Measurements from ENCODE around the gene ZBTB46.

The ZBTB46 gene

DNA sequence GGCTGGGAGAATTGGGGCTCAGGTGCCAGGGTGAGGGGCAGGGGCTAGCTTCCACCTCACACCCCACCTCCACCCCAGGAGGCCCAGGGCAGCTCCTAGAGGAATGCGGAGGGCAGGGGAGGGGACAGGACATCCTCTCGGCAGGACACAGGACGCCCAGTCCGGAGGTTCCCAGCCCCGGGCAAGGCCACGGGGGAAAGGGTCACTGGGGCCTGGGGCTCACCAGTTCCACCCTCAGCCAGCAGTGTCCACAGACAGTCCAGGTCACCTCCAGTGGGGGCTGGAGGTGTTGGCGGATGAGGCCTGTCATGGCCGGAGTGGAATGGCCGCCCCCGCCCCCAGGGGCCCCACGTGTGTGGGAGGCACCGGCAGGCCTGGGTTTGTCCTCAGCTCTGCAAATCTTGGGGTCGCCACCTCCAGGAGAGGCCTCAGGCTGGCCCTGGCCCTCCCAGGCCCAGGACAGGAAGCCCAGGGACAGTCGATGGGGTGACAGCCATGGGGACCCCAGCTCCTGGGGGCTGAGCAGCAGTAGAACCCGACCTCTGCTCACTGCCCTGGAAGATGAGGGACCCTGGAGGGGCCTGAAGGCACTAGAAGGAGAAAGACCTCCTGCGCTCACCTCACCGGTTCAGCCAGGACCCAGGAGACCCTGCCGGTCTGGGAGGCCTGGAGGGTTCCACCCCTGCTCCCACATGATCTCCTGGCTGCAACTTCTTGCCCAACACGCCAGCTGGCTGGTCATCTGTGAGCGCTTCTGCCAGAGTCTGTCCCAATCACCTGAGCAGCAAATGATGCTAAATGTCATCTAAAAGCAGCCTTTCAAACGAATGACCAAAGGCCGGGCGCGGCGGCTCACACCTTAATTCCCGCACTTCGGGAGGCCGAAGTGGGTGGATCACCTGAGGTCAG, 17.2 kb upstream of the ZBTB46 start:
- TF ChIP-seq, protein P1, sequence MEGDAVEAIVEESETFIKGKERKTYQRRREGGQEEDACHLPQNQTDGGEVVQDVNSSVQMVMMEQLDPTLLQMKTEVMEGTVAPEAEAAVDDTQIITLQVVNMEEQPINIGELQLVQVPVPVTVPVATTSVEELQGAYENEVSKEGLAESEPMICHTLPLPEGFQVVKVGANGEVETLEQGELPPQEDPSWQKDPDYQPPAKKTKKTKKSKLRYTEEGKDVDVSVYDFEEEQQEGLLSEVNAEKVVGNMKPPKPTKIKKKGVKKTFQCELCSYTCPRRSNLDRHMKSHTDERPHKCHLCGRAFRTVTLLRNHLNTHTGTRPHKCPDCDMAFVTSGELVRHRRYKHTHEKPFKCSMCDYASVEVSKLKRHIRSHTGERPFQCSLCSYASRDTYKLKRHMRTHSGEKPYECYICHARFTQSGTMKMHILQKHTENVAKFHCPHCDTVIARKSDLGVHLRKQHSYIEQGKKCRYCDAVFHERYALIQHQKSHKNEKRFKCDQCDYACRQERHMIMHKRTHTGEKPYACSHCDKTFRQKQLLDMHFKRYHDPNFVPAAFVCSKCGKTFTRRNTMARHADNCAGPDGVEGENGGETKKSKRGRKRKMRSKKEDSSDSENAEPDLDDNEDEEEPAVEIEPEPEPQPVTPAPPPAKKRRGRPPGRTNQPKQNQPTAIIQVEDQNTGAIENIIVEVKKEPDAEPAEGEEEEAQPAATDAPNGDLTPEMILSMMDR (IDR thresholded peaks at IDR 0.05; ENCODE audit: low read length, missing control alignments), result no peak
- DNase-seq (ENCODE audit: low read depth), result no peak
- H3K4me3 ChIP-seq (replicated peaks; ENCODE audit: low read depth, low read length), result no peak overlapping the region

DNA sequence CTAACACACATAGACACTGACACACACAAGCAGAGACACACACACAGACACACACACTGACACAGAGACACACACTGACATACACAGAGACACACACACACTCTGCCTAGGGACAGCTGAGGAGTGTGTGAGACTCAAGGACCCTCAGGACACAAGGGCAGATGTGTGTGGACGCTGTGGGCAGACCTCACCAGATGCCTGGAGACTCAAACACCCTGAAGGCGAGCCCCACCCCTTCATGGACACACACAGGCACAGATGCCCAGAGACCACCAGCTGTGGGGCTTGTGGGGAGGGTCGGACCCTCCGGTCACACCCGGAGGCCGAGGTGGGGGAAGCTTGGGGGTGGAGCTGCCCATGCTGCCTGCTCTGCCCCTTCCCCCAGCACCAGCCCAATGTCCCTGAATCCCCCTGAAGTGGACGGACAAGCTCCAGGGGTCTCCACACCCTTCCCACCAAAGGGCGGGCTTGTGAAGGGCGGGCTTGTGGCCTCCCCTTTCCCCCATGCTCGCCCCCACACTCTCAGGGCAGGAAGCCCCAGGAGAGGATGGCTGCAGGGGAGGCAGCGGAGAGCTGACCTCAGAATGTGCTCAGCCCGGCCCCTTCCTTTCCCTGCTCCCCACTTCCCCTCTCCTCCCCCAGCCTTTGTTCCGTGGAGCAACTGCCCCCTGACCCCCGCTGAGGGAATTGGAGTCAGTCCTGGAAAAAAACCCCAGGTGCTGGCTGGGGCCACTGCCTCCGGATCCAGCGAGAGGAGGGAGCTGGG, 16.4 kb upstream of the ZBTB46 start:
- no peak overlapping the region for H3K4me3 ChIP-seq (replicated peaks; ENCODE audit: low read depth, low read length)
- no peak for DNase-seq (ENCODE audit: low read depth)
- TF ChIP-seq, protein P1 (IDR thresholded peaks at IDR 0.05; ENCODE audit: low read length, missing control alignments), result no peak

DNA sequence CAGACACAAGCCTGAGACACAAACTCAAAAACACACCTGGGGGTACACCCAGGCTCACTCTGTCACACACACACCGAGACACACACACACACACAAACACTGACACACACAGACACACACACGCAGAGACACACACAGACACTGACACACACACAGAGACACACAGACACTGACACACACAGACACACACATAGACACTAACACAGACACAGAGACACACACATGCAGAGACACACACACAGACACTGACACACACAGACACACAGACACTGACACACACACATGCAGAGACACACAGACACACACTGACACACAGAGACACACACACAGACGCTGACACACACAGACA, 15.8 kb upstream of the ZBTB46 start:
- H3K4me3 ChIP-seq (replicated peaks; ENCODE audit: low read depth, low read length), result no peak overlapping the region
- TF ChIP-seq, protein P1 (IDR thresholded peaks at IDR 0.05; ENCODE audit: low read length, missing control alignments), result no peak
- DNase-seq (ENCODE audit: low read depth), result no peak

DNA sequence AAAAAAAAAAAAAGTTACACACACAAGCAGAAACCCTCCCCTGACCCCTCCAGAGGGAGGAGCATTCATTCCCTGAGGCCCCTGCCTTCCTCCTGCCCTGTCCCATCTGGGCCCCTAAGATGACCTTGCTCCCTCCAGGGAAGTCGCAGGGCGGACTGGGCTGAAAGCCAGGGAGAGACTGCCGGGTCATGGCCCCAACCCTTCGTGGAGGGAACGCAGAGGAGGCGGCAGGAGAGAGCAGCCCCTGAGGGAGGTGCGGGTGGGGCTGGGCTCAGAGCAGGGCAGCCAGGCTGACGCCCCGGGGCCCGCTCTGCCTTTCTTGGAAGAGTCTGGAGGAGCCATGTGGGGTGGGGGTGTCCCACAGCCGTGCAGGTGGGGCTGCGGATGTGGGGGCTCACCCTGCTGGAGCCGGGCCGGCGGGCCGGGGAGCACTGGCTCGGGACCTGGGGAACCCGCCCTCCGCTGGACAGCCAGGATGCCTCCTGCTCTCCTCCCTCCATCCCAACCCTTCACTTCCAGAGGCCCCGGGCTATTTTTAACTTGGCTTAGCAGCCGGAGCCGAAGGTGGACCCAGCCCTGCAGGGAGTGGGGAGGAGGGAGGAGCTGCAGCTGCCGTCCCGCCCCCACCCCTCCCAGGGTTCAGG, 15.2 kb upstream of the ZBTB46 start:
- peak overlapping the region; percentile 12 for H3K4me3 ChIP-seq (replicated peaks; ENCODE audit: low read depth, low read length)
- no peak for DNase-seq (ENCODE audit: low read depth)
- TF ChIP-seq, protein P1 (IDR thresholded peaks at IDR 0.05; ENCODE audit: low read length, missing control alignments), result no peak

DNA sequence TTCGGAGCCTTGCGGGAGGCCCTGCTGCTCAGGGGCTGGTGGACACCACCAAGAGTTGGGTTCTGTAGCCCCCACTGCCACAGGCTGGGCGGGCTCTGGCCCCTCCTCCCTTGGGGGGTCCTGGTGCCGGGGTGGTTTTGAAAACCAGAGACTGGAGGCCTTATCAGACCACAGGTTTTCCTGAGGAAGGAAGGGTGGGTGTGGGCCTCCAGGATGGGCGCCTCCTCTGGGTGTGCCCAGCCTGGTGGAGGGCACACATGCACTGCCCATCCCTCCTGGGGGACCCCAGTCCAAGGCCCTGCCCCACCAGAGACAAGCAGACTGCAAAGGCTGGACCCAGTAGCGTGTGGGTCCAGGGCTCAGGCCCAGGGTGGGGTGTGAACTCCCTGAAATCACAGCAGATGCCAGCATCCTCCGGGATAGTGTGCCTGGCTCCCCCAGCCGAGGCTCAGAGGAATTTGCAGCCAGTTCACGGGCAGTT, 13.5 kb upstream of the ZBTB46 start:
- DNase-seq (ENCODE audit: low read depth), result no peak
- no peak overlapping the region for H3K4me3 ChIP-seq (replicated peaks; ENCODE audit: low read depth, low read length)
- TF ChIP-seq, protein P1 (IDR thresholded peaks at IDR 0.05; ENCODE audit: low read length, missing control alignments), result no peak

DNA sequence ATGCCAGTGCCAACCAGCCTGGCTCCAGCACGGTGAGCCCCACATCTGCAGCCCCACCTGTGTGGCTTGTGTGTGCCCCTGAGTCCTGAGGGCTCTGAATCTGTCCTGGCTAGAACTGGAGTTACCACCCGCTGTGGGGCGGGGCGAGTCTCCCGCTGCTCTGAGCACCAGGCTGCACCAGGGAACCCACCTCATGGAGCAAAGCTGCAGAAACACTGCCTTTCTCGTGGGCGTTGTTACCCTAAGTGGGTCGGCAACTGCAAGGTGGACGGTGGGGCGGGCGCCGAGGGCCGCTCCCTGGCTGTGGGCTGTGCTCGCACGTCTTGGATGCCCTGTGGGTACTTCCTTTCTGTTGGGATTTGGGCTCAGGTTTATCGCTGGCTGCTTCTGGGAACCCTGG, 12.7 kb upstream of the ZBTB46 start:
- TF ChIP-seq, protein P1 (IDR thresholded peaks at IDR 0.05; ENCODE audit: low read length, missing control alignments), result no peak
- H3K4me3 ChIP-seq (replicated peaks; ENCODE audit: low read depth, low read length), result no peak overlapping the region
- no peak for DNase-seq (ENCODE audit: low read depth)

Data from fibroblast of pulmonary artery (primary cell).